Smooth muscle cell (in vitro differentiated cells): ENCODE data around the gene KCP. TPM values are rescaled to one million over a fixed set of nuclear protein-coding genes. Genes with fewer than 3 reads are reported as not detected.

Source experiments
- DNase-seq: peaks from one replicate; lab custom pipeline; 2025; ENCODE audit not compliant: unreplicated experiment; lab: John Stamatoyannopoulos, UW
- H2AFZ ChIP-seq: fragments of 200-600 bp; sonication (generic); 2 replicates; pipeline ENCODE4 v1.6.0; 2016; ENCODE audit warnings: antibody characterized with exemption, low read depth, mild to moderate bottlenecking
- H3F3A ChIP-seq: fragments of 200-600 bp; sonication (generic); 2 replicates; pipeline ENCODE4 v1.6.0; 2017; ENCODE audit warnings: antibody characterized with exemption, low read depth
- H3K27ac ChIP-seq: fragments of 200-600 bp; sonication (generic); 2 replicates; pipeline ENCODE4 v1.5.1; 2016; ENCODE audit warnings: low read depth, mild to moderate bottlenecking
- H3K27me3 ChIP-seq: fragments of 200-600 bp; sonication (generic); 2 replicates; pipeline ENCODE4 v1.6.1; 2016; ENCODE audit warnings: low read depth, mild to moderate bottlenecking
- H3K36me3 ChIP-seq: fragments of 200-600 bp; sonication (generic); 2 replicates; pipeline ENCODE4 v1.5.1; 2016; ENCODE audit warnings: low read depth
- H3K4me1 ChIP-seq: fragments of 200-600 bp; sonication (generic); 2 replicates; pipeline ENCODE4 v1.5.1; 2016; ENCODE audit warnings: low read depth
- H3K4me2 ChIP-seq: fragments of 200-600 bp; sonication (generic); 2 replicates; pipeline ENCODE4 v1.6.0; 2016; ENCODE audit warnings: mild to moderate bottlenecking
- H3K4me3 ChIP-seq: fragments of 200-600 bp; sonication (generic); 2 replicates; pipeline ENCODE4 v1.5.1; 2016; ENCODE audit warnings: mild to moderate bottlenecking
- H3K79me2 ChIP-seq: fragments of 200-600 bp; sonication (generic); 2 replicates; pipeline ENCODE4 v1.6.0; 2016; ENCODE audit warnings: low read depth, mild to moderate bottlenecking
- H3K9ac ChIP-seq: fragments of 200-600 bp; sonication (generic); 2 replicates; pipeline ENCODE4 v1.6.0; 2016; ENCODE audit warnings: low read depth
- H3K9me3 ChIP-seq: fragments of 200-600 bp; sonication (generic); replicated peaks from 2 replicates; pipeline ENCODE4 v1.5.1; 2016; ENCODE audit warnings: low read depth
- H4K20me1 ChIP-seq: fragments of 200-600 bp; sonication (generic); 2 replicates; pipeline ENCODE4 v1.6.0; 2016; ENCODE audit warnings: low read depth
- CTCF ChIP-seq: fragments of 200-600 bp; sonication (generic); IDR thresholded peaks from 2 replicates; pipeline ENCODE4 v1.5.1; 2017; ENCODE audit warnings: borderline replicate concordance, mild to moderate bottlenecking, antibody characterized with exemption; ENCODE audit not compliant: insufficient read depth, poor library complexity, severe bottlenecking
- WGBS: methylation state at CpG from one replicate; pipeline ENCODE4 v1.1.7; 2016; ENCODE audit warnings: low lambda C conversion rate; 5-methylcytosine and 5-hydroxymethylcytosine counted together
- polyA plus RNA-seq: library from polyadenylated mRNA; unstranded; fragments of >200 nt; fragmentation: Nextera tagmentation; extraction: Ambion mirVana; gene quantifications from 2 replicates; pipeline ENCODE4 v1.2.1, GENCODE V29; 2016
- total RNA-seq: library from RNA; depleted of rRNA; stranded (reverse); fragments of >200 nt; gene quantifications from 2 replicates; pipeline ENCODE4 v1.2.3, GENCODE V29; 2014

KCP gene
- total and polyA plus RNA-seq, 2 experiments from 2014 or later: 0.99 to 4.5 TPM

- H3K27ac ChIP-seq: no peak overlapping the region
- no peak for DNase-seq
- 80% methylated on average over 18 of the region's 18 CpGs for WGBS
Measured at GRCh38 chr7:128939861-128940410, 29.4 kb upstream of the KCP start.

GRCh38 chr7:128939075-128939860 is 28.8 kb upstream of the KCP start:
- H3K36me3 ChIP-seq: no peaks in the 10 kb centered on the region
- H3K9ac ChIP-seq: no peak overlapping the region
- H2AFZ ChIP-seq: no peak overlapping the region
- no peaks in the 10 kb centered on the region for H3K9me3 ChIP-seq
- no peak overlapping the region for H3K4me2 ChIP-seq
- no peaks in the 10 kb centered on the region for H4K20me1 ChIP-seq
- no peaks in the 10 kb centered on the region for H3K4me1 ChIP-seq
- peaks cover 71% of the 10 kb centered on the region for H3K27me3 ChIP-seq
- TF ChIP-seq CTCF: no peak
- H3K79me2 ChIP-seq: no peaks in the 10 kb centered on the region
- WGBS: 90% methylated on average over 7 of the region's 7 CpGs
- H3K4me3 ChIP-seq: no peak overlapping the region
- no peak overlapping the region for H3K27ac ChIP-seq
- DNase-seq: no peak
- no peaks in the 10 kb centered on the region for H3F3A ChIP-seq

More at GRCh38 chr7:128939861-128940410, 29.4 kb upstream of the KCP start:
- Histone ChIP-seq H3K4me2 (no peak overlapping the region), H3K4me1 (no peaks in the 10 kb centered on the region), H3K79me2 (no peaks in the 10 kb centered on the region), H4K20me1 (no peaks in the 10 kb centered on the region), H3K9me3 (no peaks in the 10 kb centered on the region), H3K36me3 (no peaks in the 10 kb centered on the region), H2AFZ (no peak overlapping the region), H3K4me3 (no peak overlapping the region), H3F3A (no peaks in the 10 kb centered on the region), H3K27me3 (peaks cover 65% of the 10 kb centered on the region), H3K9ac (no peak overlapping the region)
- no peak for TF ChIP-seq CTCF

GRCh38 chr7:128938544-128939074 is 28.1 kb upstream of the KCP start:
- Histone ChIP-seq H3K9ac (no peak overlapping the region), H2AFZ (peak overlapping the region; percentile 37)
- WGBS: 11% methylated on average over 22 of the region's 30 CpGs

More at GRCh38 chr7:128938544-128939074, 28.1 kb upstream of the KCP start:
- Histone ChIP-seq H3K27me3 (peaks cover 73% of the 10 kb centered on the region), H4K20me1 (no peaks in the 10 kb centered on the region), H3K9me3 (no peaks in the 10 kb centered on the region), H3K36me3 (no peaks in the 10 kb centered on the region), H3K27ac (no peak overlapping the region), H3F3A (no peaks in the 10 kb centered on the region), H3K4me1 (no peaks in the 10 kb centered on the region), H3K4me2 (peak overlapping the region; percentile 96), H3K79me2 (no peaks in the 10 kb centered on the region), H3K4me3 (peak overlapping the region; percentile 50)
- DNase-seq: no peak
- no peak for TF ChIP-seq CTCF
